OCI-LY3 (cell line): ENCODE data around the gene SWT1.
"Not testable (repeated sequence)": the region's sequence is repeated elsewhere in the genome, so short reads cannot be mapped to it uniquely, and the experiment has no call there.

Experiments used
- H2AFZ ChIP-seq: fragments of 200-600, 300-600 bp; shearing (Covaris generic); 2 replicates; pipeline ENCODE4 v1.6.0; 2014; ENCODE audit warnings: antibody characterized with exemption, low read depth, low read length
- H3K27ac ChIP-seq: fragments of 200-600, 300-600 bp; sonication (generic); 2 replicates; pipeline ENCODE4 v1.5.1; 2014; ENCODE audit warnings: mild to moderate bottlenecking, low read length, moderate library complexity, mixed read lengths
- H3K27me3 ChIP-seq: fragments of 200-600, 300-600 bp; sonication (generic); 2 replicates; pipeline ENCODE4 v1.6.1; 2014; ENCODE audit warnings: low read depth, low read length, mixed read lengths
- H3K36me3 ChIP-seq: fragments of 200-600, 300-600 bp; sonication (generic); replicated peaks from 2 replicates; pipeline ENCODE3; 2014; ENCODE audit warnings: low read depth, low read length, mixed read lengths
- H3K4me1 ChIP-seq: fragments of 300-600, 200-600 bp; sonication (generic); 2 replicates; pipeline ENCODE4 v1.6.1; 2014; ENCODE audit warnings: low read length, mixed read lengths
- H3K4me2 ChIP-seq: fragments of 200-600, 300-600 bp; sonication (generic); 2 replicates; pipeline ENCODE4 v1.6.1; 2014; ENCODE audit warnings: low read length, mixed read lengths
- H3K4me3 ChIP-seq: fragments of 300-600, 200-600 bp; sonication (generic); 2 replicates; pipeline ENCODE4 v1.5.1; 2014; ENCODE audit warnings: antibody characterized with exemption, mild to moderate bottlenecking, low read length, moderate library complexity
- H3K79me2 ChIP-seq: fragments of 300-600, 200-600 bp; shearing (Covaris generic); 2 replicates; pipeline ENCODE4 v1.6.1; 2014; ENCODE audit warnings: mild to moderate bottlenecking, low read length, mixed read lengths
- H3K9ac ChIP-seq: fragments of 300-600, 200-600 bp; shearing (Covaris generic); 2 replicates; pipeline ENCODE4 v1.6.0; 2014; ENCODE audit warnings: mild to moderate bottlenecking, low read length, moderate library complexity
- H3K9me3 ChIP-seq: fragments of 200-600, 300-600 bp; shearing (Covaris generic); 2 replicates; pipeline ENCODE4 v1.6.1; 2014; ENCODE audit warnings: low read length, mixed read lengths; ENCODE audit not compliant: insufficient read depth
- H4K20me1 ChIP-seq: fragments of 200-600, 300-600 bp; sonication (generic); 2 replicates; pipeline ENCODE4 v1.6.1; 2016; ENCODE audit warnings: low read length, mixed read lengths; ENCODE audit not compliant: insufficient read depth
- CTCF ChIP-seq: fragments of 200-600, 300-600 bp; sonication (generic); IDR thresholded peaks from 2 replicates; pipeline ENCODE4 v1.5.1; 2014; ENCODE audit warnings: antibody characterized with exemption, low read length, low read depth
- EZH2phosphoT487 ChIP-seq: fragments of 200-600 bp; shearing (Covaris generic); IDR thresholded peaks from 2 replicates; pipeline ENCODE4 v1.6.1; 2018; ENCODE audit warnings: antibody characterized with exemption, mixed run types, low read depth

The SWT1 gene

DNA sequence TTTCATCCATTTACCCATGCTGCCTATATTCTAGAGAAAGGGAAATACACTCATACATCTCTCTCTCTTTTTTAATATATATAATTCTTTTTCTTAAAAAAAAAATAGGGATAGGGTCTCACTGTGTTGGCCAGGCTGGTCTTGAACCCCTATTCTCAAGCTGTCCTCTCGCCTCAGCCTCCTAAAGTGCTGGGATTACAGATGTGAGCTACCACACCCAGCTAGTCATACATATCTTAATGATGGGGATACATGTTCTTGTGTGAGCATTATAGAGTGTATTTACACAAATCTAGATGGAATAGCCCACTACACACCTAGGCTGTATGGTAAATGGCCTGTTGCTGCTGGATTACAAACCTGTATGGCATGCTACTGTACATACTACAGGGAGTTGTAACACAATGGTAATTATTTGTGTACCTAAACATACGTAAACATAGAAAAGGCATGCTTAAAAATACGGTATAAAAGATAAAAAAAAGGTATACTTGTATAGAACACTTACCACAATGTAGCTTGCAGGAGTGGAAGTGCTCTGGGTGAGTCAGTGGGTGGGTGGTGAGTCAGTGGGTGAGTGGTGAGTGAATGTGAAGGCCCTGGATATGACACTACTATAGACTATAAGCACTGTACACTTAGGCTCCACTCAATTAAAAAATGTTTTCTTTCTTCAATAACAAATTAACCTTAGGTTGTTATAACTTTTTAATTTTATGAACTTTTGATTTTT, 87.2 kb downstream of the SWT1 start:
- H3K36me3 ChIP-seq, result no peaks in the 10 kb centered on the region

GRCh38 chr1:185245466-185245865, 88.5 kb downstream of the SWT1 start:
- no peak overlapping the region for H3K27ac ChIP-seq
- no peaks in the 10 kb centered on the region for H4K20me1 ChIP-seq
- no peaks in the 10 kb centered on the region for H3K27me3 ChIP-seq
- H2AFZ ChIP-seq, result no peak overlapping the region
- H3K36me3 ChIP-seq, result no peaks in the 10 kb centered on the region
- no peaks in the 10 kb centered on the region for H3K9me3 ChIP-seq
- no peak for TF ChIP-seq CTCF
- no peak for TF ChIP-seq EZH2phosphoT487
- no peak overlapping the region for H3K9ac ChIP-seq
- H3K4me1 ChIP-seq, result no peaks in the 10 kb centered on the region
- H3K4me3 ChIP-seq, result no peak overlapping the region
- H3K79me2 ChIP-seq, result no peaks in the 10 kb centered on the region
- no peak overlapping the region for H3K4me2 ChIP-seq

More for the DNA sequence above, 87.2 kb downstream of the SWT1 start:
- H3K27me3 ChIP-seq, result no peaks in the 10 kb centered on the region
- H3K27ac ChIP-seq, result no peak overlapping the region
- 0 out of 2 replicates have a peak, but pooled peaks cover 3% of the 10 kb centered on the region for H3K4me1 ChIP-seq
- no peaks in the 10 kb centered on the region for H4K20me1 ChIP-seq
- TF ChIP-seq CTCF (no peak), EZH2phosphoT487 (no peak)
- no peak overlapping the region for H3K4me2 ChIP-seq
- no peaks in the 10 kb centered on the region for H3K79me2 ChIP-seq
- H2AFZ ChIP-seq, result no peak overlapping the region
- H3K9me3 ChIP-seq, result no peaks in the 10 kb centered on the region
- no peak overlapping the region for H3K9ac ChIP-seq
- no peak overlapping the region for H3K4me3 ChIP-seq

GRCh38 chr1:185249563-185249962, 92.6 kb downstream of the SWT1 start:
- H4K20me1 ChIP-seq, result no peaks in the 10 kb centered on the region
- no peak overlapping the region for H2AFZ ChIP-seq
- TF ChIP-seq EZH2phosphoT487 (no peak), CTCF (no peak)
- no peak overlapping the region for H3K4me2 ChIP-seq
- no peaks in the 10 kb centered on the region for H3K36me3 ChIP-seq
- no peaks in the 10 kb centered on the region for H3K27me3 ChIP-seq
- H3K27ac ChIP-seq, result no peak overlapping the region
- no peaks in the 10 kb centered on the region for H3K9me3 ChIP-seq
- no peaks in the 10 kb centered on the region for H3K79me2 ChIP-seq
- no peak overlapping the region for H3K9ac ChIP-seq
- no peaks in the 10 kb centered on the region for H3K4me1 ChIP-seq
- H3K4me3 ChIP-seq, result no peak overlapping the region

- no peaks in the 10 kb centered on the region for H3K79me2 ChIP-seq
- no peak overlapping the region for H3K4me3 ChIP-seq
- no peak overlapping the region for H3K27ac ChIP-seq
- no peaks in the 10 kb centered on the region for H3K4me1 ChIP-seq
- TF ChIP-seq CTCF (no peak), EZH2phosphoT487 (no peak)
- H2AFZ ChIP-seq, result no peak overlapping the region
- no peak overlapping the region for H3K9ac ChIP-seq
- no peaks in the 10 kb centered on the region for H4K20me1 ChIP-seq
- no peak overlapping the region for H3K4me2 ChIP-seq
- H3K27me3 ChIP-seq, result no peaks in the 10 kb centered on the region
- H3K36me3 ChIP-seq, result no peaks in the 10 kb centered on the region
- no peaks in the 10 kb centered on the region for H3K9me3 ChIP-seq
Measured at GRCh38 chr1:185250063-185250462, 93.1 kb downstream of the SWT1 start.

DNA sequence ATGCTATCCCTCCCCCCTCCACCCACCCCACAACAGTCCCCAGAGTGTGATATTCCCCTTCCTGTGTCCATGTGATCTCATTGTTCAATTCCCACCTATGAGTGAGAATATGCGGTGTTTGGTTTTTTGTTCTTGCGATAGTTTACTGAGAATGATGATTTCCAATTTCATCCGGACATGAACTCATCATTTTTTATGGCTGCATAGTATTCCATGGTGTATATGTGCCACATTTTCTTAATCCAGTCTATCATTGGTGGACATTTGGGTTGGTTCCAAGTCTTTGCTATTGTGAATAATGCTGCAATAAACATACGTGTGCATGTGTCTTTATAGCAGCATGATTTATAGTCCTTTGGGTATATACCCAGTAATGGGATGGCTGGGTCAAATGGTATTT, 95.0 kb downstream of the SWT1 start:
- H3K27ac ChIP-seq, H3K27me3 ChIP-seq, H3K9me3 ChIP-seq, H3K9ac ChIP-seq, H3K4me1 ChIP-seq, H2AFZ ChIP-seq, H4K20me1 ChIP-seq, H3K4me2 ChIP-seq, H3K36me3 ChIP-seq, H3K79me2 ChIP-seq, H3K4me3 ChIP-seq: not testable (repeated sequence)

- H3K36me3 ChIP-seq, H2AFZ ChIP-seq, H3K4me3 ChIP-seq, H3K27me3 ChIP-seq, H3K79me2 ChIP-seq, H3K4me2 ChIP-seq, H3K27ac ChIP-seq, H3K4me1 ChIP-seq, H3K9me3 ChIP-seq, H4K20me1 ChIP-seq, H3K9ac ChIP-seq: not testable (repeated sequence)
Measured at GRCh38 chr1:185252404-185252803, 95.4 kb downstream of the SWT1 start.
